GM21515 (cell line): ENCODE data around the gene ARID3B.

Experiments used
- ATAC-seq: cut with Tn5 transposase; IDR thresholded peaks from one replicate; pipeline ENCODE4 v1.9.1; 2021; ENCODE audit not compliant: unreplicated experiment

The ARID3B gene

GRCh38 chr15:74633781-74634180, 92.8 kb downstream of the ARID3B start:
- ATAC-seq: no peak

GRCh38 chr15:74635228-74635627, 94.2 kb downstream of the ARID3B start:
- no peak for ATAC-seq

GRCh38 chr15:74636984-74637383, 96.0 kb downstream of the ARID3B start:
- ATAC-seq: no peak

GRCh38 chr15:74641151-74641550, 100.1 kb downstream of the ARID3B start:
- no peak for ATAC-seq

GRCh38 chr15:74642348-74642733, 101.3 kb downstream of the ARID3B start:
- no peak for ATAC-seq

GRCh38 chr15:74642734-74643664, 102.0 kb downstream of the ARID3B start:
- ATAC-seq: no peak

- no peak for ATAC-seq
These were observed 102.7 kb downstream of the ARID3B start for GRCh38 chr15:74643665-74644204.

GRCh38 chr15:74646480-74646879, 105.5 kb downstream of the ARID3B start:
- ATAC-seq: no peak
